GM18868 (cell line): ENCODE data around the gene OLIG3.

Experiments used
- ATAC-seq: cut with Tn5 transposase; IDR thresholded peaks from one replicate; pipeline ENCODE4 v1.9.1; 2021; ENCODE audit warnings: mild to moderate bottlenecking, moderate library complexity; ENCODE audit not compliant: unreplicated experiment

OLIG3 gene

DNA sequence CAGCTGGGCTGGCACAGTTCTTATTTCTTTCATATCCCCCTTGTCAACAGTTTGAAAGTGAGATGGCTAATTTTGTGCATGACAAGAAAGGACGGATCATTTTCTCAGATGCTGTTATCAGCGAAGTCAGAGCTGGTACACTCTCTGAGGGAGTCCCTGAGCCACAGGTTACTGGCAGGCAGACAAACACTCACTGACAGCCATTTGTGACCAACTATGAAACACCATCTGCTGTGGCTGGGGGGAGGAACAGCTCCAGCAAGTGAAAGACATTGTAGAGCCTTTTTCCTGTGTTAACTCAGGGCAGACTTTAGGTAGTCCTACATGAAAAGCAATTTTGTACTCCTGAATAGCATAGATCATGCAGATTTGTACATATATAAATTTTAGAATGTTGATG is 22.2 kb downstream of the OLIG3 start:
- no peak for ATAC-seq

DNA sequence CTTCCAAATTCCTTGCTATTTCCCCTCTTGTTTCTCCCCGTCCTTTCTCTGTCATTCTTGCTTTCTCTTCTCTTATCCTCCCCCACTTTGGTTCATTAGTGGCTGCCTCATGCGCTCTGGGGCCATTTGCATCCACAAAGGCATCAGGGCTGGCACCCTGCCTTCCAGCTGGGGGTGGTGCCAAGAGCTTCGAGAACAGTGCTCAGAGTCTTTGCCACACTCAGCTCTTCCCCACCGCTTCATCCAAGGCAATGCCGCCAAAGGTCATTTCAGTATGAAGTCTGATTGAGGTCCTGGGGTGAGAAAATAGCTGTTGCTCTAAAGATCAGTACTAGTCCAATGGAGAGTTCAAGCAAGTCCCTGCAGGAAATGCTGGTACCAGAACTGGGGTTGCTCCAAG is 22.7 kb downstream of the OLIG3 start:
- no peak for ATAC-seq

DNA sequence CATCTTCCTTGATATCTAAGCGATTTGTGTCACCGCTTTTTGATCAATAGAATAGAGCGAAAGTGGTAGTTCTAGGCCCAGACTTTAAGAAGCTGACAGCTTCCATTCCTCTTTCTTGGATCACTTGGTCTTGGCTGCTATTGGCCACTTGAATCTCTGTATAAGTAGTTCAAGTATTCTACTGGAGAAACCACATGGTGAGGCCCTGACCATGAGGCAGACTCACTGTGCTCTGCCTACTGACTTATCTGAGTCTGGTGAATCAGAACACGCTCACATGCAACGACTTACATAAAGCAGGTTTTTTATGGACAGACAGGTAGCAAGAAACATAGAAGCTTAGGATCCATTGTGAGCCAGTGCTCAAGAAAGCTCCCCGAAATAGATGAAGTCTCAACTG is 27.0 kb downstream of the OLIG3 start:
- no peak for ATAC-seq

DNA sequence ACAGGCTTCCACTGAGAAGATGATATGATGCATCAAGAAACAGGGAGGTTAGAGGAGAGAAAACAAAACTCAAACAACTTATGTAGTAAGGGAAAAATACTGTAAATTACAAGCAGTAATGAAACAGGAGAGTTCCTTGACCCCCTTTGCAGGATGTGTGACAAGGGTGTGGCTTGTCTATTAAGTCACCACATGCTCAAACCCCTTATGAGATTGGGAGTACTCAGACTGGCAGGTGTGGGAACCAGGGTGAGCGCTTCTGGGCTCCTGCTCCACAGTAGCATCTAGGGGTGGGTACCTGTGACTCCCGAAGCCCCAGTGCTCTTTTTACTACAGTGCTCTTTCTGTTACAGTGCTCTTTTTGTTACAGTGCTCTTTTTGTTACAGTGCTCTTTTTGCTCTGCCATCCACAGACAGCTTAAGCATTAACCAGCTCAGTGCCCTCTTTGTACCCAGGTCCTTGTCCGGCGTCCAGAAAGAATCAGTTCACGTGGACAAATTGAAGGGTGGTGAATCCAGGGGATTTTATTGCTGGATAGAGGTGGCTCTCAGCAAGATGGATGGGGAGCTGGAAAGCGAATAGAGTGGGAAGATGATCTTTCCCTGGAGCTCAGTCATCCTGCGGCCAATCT is 28.7 kb downstream of the OLIG3 start:
- no peak for ATAC-seq

DNA sequence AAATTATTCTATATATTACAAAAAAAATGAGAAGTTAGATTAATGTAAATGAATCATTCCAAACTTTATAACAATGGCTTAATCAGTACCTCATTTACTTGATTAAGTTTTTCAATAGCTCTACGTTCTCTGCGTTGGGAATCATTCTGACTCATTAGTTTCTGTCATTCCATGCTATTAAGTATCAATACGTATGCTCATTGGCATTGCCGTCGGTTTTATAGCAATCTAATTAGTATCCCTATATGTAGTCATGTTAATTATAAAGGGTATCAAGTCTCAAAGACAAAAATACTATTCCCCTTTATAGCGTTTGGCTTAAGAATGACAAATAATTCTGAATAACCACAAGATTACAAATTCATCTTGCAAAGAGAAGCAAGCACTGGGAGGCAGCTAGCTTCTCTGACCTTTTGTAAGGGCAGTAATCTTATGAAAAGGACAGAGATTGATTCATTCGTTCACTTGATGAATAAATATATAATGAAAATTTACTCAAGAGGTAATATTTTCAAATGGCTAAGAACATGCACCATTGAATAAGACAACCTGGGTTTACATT is 41.8 kb downstream of the OLIG3 start:
- ATAC-seq = no peak

DNA sequence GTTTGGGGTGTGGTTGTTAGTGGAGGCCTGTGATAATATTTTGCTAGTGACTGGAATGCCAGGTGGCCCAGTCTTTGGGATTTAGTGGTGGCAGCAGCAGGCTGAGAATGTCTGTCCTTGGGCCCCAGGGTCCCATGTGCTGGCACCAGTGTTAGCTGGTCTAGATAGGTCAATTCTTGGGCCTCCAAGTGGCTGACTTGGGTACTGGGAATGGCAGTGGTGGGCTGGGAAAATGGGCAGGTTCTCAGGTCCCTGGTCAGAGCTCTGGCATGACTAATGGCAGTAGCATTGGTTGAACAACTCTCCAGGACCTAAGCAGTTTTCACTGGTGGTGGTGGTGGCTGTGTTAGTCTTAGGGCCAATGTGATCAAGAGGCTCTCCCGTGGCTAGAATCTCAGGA is 50.3 kb downstream of the OLIG3 start:
- ATAC-seq = no peak
